ENCODE measurements around the gene MOBP.

The MOBP gene

DNA sequence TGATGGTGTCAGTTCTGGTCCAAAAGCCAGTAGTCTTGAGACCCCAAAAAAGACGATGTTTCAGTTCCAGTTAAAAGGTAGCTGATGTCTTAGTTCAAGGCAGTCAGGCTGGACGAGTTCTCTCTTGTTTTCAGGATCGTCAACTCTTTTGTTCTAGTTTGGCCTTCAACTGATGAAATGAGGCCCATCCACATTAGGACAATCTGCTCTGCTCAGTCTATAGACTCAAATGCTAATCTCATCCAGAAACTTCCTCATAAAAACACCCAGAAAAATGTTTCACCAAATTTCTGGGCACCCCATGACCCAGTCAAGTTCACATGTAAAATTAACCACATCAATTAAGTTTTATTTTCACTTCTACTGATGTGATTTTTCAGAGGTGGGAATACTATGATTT, 74.0 kb downstream of the MOBP start:
- H2AFZ ChIP-seq (ENCODE audit: low read length, unreplicated experiment) = no peak overlapping the region
- H3K4me3 ChIP-seq (ENCODE audit: low read depth, low read length) = no peak overlapping the region
- no peaks in the 10 kb centered on the region for H3K4me1 ChIP-seq (ENCODE audit: control insufficient read depth, insufficient read depth, low read length, unreplicated experiment)
- H3K79me2 ChIP-seq (ENCODE audit: control insufficient read depth, insufficient read depth, low read length, unreplicated experiment) = no peaks in the 10 kb centered on the region
- no peak overlapping the region for H3K27ac ChIP-seq (ENCODE audit: low read depth, low read length)
- no peaks in the 10 kb centered on the region for H3K36me3 ChIP-seq (ENCODE audit: insufficient read depth, low read length)
- no peaks in the 10 kb centered on the region for H3K27me3 ChIP-seq (ENCODE audit: insufficient read depth, low read length)

DNA sequence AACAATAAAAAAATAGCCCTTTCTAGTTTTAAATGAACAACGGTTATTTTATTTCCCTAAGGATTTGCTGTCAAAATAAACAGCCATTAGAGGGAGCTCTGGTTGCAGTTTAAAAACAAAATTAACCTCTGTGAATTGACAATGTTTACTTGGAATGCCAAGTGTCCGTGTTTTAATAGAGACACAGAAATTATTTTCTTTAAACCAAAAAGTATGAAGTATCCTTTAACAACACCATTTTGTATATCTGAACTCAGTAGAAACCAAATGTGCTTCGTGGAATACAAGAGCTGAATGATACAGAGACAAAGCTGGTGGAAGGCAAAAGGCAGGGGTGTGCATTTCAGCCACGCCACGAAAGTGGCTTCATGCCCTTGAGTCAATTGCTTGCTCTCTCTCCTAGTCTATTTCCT, 74.4 kb downstream of the MOBP start:
- H3K27ac ChIP-seq (ENCODE audit: low read depth, low read length) = no peak overlapping the region
- no peaks in the 10 kb centered on the region for H3K79me2 ChIP-seq (ENCODE audit: control insufficient read depth, insufficient read depth, low read length, unreplicated experiment)
- no peak overlapping the region for H2AFZ ChIP-seq (ENCODE audit: low read length, unreplicated experiment)
- H3K4me3 ChIP-seq (ENCODE audit: low read depth, low read length) = no peak overlapping the region
- H3K36me3 ChIP-seq (ENCODE audit: insufficient read depth, low read length) = no peaks in the 10 kb centered on the region
- no peaks in the 10 kb centered on the region for H3K27me3 ChIP-seq (ENCODE audit: insufficient read depth, low read length)
- H3K4me1 ChIP-seq (ENCODE audit: control insufficient read depth, insufficient read depth, low read length, unreplicated experiment) = no peaks in the 10 kb centered on the region

DNA sequence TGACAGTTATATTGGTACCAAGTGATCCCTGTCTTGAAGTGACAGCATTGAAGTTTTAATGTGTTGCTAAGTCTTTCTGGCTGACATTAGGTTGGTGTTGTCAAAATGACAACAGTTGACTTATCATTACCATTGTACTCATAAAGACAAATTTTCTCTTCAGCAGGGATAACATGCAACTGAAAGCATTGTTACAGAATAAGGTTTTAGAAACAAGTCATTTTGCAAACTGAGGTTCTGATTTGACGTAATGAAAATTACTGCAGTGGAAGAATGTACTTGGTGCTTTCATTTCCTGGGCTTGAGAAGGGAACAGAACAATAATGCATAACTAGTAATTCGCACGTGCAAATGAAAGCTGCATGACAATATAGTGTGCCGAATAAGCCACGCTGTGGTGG, 75.1 kb downstream of the MOBP start:
- Histone ChIP-seq H3K4me1 (ENCODE audit: control insufficient read depth, insufficient read depth, low read length, unreplicated experiment) (no peaks in the 10 kb centered on the region), H2AFZ (ENCODE audit: low read length, unreplicated experiment) (no peak overlapping the region), H3K79me2 (ENCODE audit: control insufficient read depth, insufficient read depth, low read length, unreplicated experiment) (no peaks in the 10 kb centered on the region), H3K36me3 (ENCODE audit: insufficient read depth, low read length) (no peaks in the 10 kb centered on the region), H3K27me3 (ENCODE audit: insufficient read depth, low read length) (no peaks in the 10 kb centered on the region), H3K27ac (ENCODE audit: low read depth, low read length) (no peak overlapping the region), H3K4me3 (ENCODE audit: low read depth, low read length) (no peak overlapping the region)

DNA sequence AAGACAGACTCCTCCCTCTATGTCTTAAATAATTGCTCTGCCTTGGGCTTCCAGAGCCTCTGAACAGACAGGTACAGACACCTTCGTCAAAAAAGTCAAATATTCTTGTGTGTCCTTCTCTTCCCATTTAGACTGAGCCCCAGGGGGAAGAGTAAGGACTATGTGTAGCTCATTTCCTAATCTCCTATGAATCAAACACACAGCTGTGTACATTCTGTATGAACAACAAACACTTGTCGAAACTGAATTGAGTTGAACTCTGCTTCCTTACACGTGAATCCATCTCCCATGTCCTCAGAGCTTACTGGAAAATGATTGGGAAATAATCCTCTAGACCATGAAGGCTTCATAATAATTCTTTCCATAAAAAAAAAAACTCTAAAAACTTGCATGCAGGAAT, 80.8 kb downstream of the MOBP start:
- Histone ChIP-seq H3K27me3 (ENCODE audit: insufficient read depth, low read length) (peaks cover 14% of the 10 kb centered on the region; the same call in 1 of the 2 replicates), H3K27ac (ENCODE audit: low read depth, low read length) (no peak overlapping the region), H2AFZ (ENCODE audit: low read length, unreplicated experiment) (no peak overlapping the region), H3K4me3 (ENCODE audit: low read depth, low read length) (no peak overlapping the region), H3K79me2 (ENCODE audit: control insufficient read depth, insufficient read depth, low read length, unreplicated experiment) (no peaks in the 10 kb centered on the region), H3K36me3 (ENCODE audit: insufficient read depth, low read length) (no peaks in the 10 kb centered on the region), H3K4me1 (ENCODE audit: control insufficient read depth, insufficient read depth, low read length, unreplicated experiment) (no peaks in the 10 kb centered on the region)

DNA sequence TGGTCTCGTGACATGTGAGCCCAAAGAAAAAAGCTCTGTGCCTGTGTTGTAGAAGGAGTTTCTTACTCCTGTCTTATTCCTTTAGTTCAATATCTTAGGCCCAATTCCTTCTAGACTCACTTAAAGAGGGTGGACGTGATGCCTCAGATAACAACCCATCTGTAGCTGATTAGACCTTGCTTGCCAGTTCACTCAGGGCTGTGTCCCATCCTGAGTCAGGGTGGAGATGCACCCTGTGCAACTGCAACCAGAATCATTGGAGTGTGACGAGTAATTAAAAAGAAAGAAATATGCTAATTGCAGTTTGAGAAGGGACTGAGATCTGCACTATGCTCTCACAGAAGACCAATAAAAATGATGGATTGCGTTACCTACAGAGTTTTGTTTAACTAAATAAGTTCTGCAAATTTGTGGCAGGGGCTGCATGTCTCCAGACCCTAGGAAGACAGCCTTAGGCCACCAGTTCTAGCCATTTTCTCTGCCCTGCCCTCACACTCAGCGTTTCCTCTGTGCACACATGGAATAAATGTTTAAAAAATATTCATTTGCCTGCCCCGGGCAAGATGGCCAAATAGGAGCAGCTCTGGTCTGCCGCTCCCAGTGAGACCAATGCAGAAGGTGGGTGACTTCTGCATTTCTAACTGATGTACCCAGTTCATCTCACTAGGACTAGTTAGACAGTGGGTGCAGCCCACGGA, 83.0 kb downstream of the MOBP start:
- H2AFZ ChIP-seq (ENCODE audit: low read length, unreplicated experiment) = no peak overlapping the region
- H3K27me3 ChIP-seq (ENCODE audit: insufficient read depth, low read length) = peaks cover 14% of the 10 kb centered on the region; the same call in 1 of the 2 replicates
- no peak overlapping the region for H3K27ac ChIP-seq (ENCODE audit: low read depth, low read length)
- H3K4me1 ChIP-seq (ENCODE audit: control insufficient read depth, insufficient read depth, low read length, unreplicated experiment) = no peaks in the 10 kb centered on the region
- no peak overlapping the region for H3K4me3 ChIP-seq (ENCODE audit: low read depth, low read length)
- no peaks in the 10 kb centered on the region for H3K79me2 ChIP-seq (ENCODE audit: control insufficient read depth, insufficient read depth, low read length, unreplicated experiment)
- H3K36me3 ChIP-seq (ENCODE audit: insufficient read depth, low read length) = no peaks in the 10 kb centered on the region
